ENCODE data around the gene GRK5.
A peak's percentile ranks its signal among the peaks of the same experiment; 100 is the strongest.

- peak in 3 of 6 experiments; percentile 13 to 34 (median 20) for TF ChIP-seq CTCF (IDR thresholded peaks at IDR 0.05)
- TF ChIP-seq POLR2A (IDR thresholded peaks at IDR 0.05), result peak; percentile 75 to 79
Observed at GRCh38 chr10:119165171-119166117, 41.9 kb upstream of the GRK5 start, which contains the start of gene SFXN4.

Data from Peyer's patch (tissue), 4 donors.